Mesothelial cell of epicardium (in vitro differentiated cells): ENCODE measurements around the gene STAP1. TPM values are rescaled to one million over a fixed set of nuclear protein-coding genes. Genes with fewer than 3 reads are reported as not detected.
"Not testable (repeated sequence)": the region's sequence is repeated elsewhere in the genome, so short reads cannot be mapped to it uniquely, and the experiment has no call there.

ENCODE experiments used
- DNase-seq, 2 experiments: peaks; one replicate each; pipeline ENCODE4 v3.0.0; 2021; ENCODE audit warnings: low spot score in 2 of 2; ENCODE audit not compliant: unreplicated experiment in 2 of 2
- H3K27ac Mint-ChIP-seq: 2 replicates; pipeline ENCODE4 v1.8.0; 2021; ENCODE audit warnings: mixed read lengths
- H3K27me3 Mint-ChIP-seq: 2 replicates; pipeline ENCODE4 v1.8.0; 2021; ENCODE audit warnings: low read depth, mixed read lengths
- H3K36me3 Mint-ChIP-seq: 2 replicates; pipeline ENCODE4 v1.8.0; 2021; ENCODE audit warnings: mixed read lengths
- H3K4me1 Mint-ChIP-seq: 2 replicates; pipeline ENCODE4 v1.8.0; 2021; ENCODE audit warnings: mixed read lengths
- H3K4me3 Mint-ChIP-seq: 2 replicates; pipeline ENCODE4 v1.8.0; 2021; ENCODE audit warnings: mild to moderate bottlenecking, moderate library complexity, mixed read lengths
- H3K9me3 Mint-ChIP-seq: 2 replicates; pipeline ENCODE4 v1.8.0; 2021; ENCODE audit warnings: mixed read lengths
- CTCF ChIP-seq: fragments of 200-600 bp; sonication (generic); IDR thresholded peaks from one replicate; pipeline ENCODE4 v1.5.0; 2021; ENCODE audit warnings: antibody characterized with exemption; ENCODE audit not compliant: unreplicated experiment
- total RNA-seq: library from RNA; stranded (reverse); gene quantifications from 3 replicates; pipeline ENCODE4 v1.2.1, GENCODE V29; 2021

Gene STAP1
- total RNA-seq, 1 donor from 2014 or later = not detected

- no peak overlapping the region for H3K27ac Mint-ChIP-seq
- H3K4me3 Mint-ChIP-seq = no peak overlapping the region
- H3K4me1 Mint-ChIP-seq = no peaks in the 10 kb centered on the region
- no peaks in the 10 kb centered on the region for H3K27me3 Mint-ChIP-seq
- peaks cover 42% of the 10 kb centered on the region for H3K36me3 Mint-ChIP-seq
- DNase-seq = no peak
- peaks cover 15% of the 10 kb centered on the region for H3K9me3 Mint-ChIP-seq
- TF ChIP-seq CTCF = no peak
These were observed 35.5 kb upstream of the STAP1 start for GRCh38 chr4:67522851-67523671.

- not testable (repeated sequence) for H3K4me1 Mint-ChIP-seq, H3K27me3 Mint-ChIP-seq, H3K27ac Mint-ChIP-seq, DNase-seq, H3K4me3 Mint-ChIP-seq
- H3K9me3 Mint-ChIP-seq = peaks cover 15% of the 10 kb centered on the region
- peaks cover 37% of the 10 kb centered on the region for H3K36me3 Mint-ChIP-seq
These were observed 34.4 kb upstream of the STAP1 start for GRCh38 chr4:67524140-67524539.

GRCh38 chr4:67531379-67531962, 27.1 kb upstream of the STAP1 start:
- Mint-ChIP-seq H3K36me3 (peaks cover 49% of the 10 kb centered on the region), H3K27ac (no peak overlapping the region), H3K4me1 (no peaks in the 10 kb centered on the region), H3K27me3 (no peaks in the 10 kb centered on the region), H3K4me3 (no peak overlapping the region), H3K9me3 (peaks cover 11% of the 10 kb centered on the region)
- no peak for DNase-seq
- no peak for TF ChIP-seq CTCF

GRCh38 chr4:67532397-67532796, 26.1 kb upstream of the STAP1 start:
- Mint-ChIP-seq H3K36me3 (peaks cover 45% of the 10 kb centered on the region), H3K9me3 (peaks cover 11% of the 10 kb centered on the region)
- H3K4me3 Mint-ChIP-seq, H3K27me3 Mint-ChIP-seq, DNase-seq, H3K27ac Mint-ChIP-seq, H3K4me1 Mint-ChIP-seq: not testable (repeated sequence)

- no peak overlapping the region for H3K27ac Mint-ChIP-seq
- no peaks in the 10 kb centered on the region for H3K27me3 Mint-ChIP-seq
- no peak for TF ChIP-seq CTCF
- peaks cover 11% of the 10 kb centered on the region for H3K9me3 Mint-ChIP-seq
- H3K4me3 Mint-ChIP-seq = no peak overlapping the region
- peaks cover 48% of the 10 kb centered on the region for H3K36me3 Mint-ChIP-seq
- no peaks in the 10 kb centered on the region for H3K4me1 Mint-ChIP-seq
- no peak for DNase-seq
These were observed 25.4 kb upstream of the STAP1 start for GRCh38 chr4:67533112-67533511.

- TF ChIP-seq CTCF = no peak
- DNase-seq = no peak
- Mint-ChIP-seq H3K36me3 (peaks cover 56% of the 10 kb centered on the region), H3K4me1 (no peaks in the 10 kb centered on the region), H3K4me3 (no peak overlapping the region), H3K27ac (no peak overlapping the region), H3K27me3 (no peaks in the 10 kb centered on the region), H3K9me3 (peaks cover 11% of the 10 kb centered on the region)
These were observed 23.2 kb upstream of the STAP1 start for GRCh38 chr4:67535280-67535840.
